Measurements from ENCODE around the gene LRRC4C.

DNA sequence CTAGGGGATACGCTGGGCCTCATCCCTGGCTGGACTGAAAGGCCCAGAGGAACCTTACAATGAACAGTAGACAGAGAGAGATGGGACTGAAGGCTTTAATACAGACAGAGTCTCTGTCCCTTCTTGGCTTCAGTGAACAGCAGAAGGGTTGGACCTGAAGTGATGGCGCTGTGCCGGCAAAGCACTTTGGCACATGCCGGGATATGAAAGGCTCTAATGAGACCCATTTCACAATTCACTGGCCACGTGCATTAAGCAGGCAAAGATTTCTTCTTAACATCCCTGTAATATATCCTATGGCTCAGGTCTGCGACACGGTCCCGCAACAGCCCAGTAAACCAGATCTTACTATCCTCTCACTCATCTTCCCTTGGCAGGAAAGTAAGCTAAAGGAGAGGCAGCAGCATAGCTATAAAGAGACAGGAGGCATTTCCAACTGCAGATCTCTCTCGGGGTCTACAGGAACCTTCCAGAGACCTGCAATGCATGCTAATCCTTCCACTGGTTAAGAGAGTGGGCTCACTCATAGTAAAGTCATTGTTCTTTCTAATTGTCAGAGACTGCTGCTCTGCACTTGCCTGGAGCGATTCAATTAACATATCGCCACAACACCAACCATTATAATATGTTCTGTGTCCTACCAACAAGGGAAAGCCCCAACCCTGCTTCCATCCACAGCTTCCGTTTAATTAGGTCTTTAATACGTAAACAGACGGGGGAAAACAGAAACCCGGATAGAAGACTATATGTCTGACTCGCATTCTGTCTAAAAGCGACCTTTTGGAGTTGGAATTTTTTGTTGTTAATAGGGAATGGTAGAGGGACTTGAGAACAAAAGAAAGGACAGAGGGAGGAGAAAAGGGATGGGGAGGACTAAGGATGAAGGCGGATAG is 1179.0 kb downstream of the LRRC4C start:
- TF ChIP-seq CTCF (IDR thresholded peaks at IDR 0.05; ENCODE audit: poor library complexity, severe bottlenecking) (no peak), RAD21 (conservative IDR thresholded peaks at IDR 0.05) (no peak), EZH2 (IDR thresholded peaks at IDR 0.05; ENCODE audit: borderline replicate concordance, insufficient read depth, low read length, poor library complexity, severe bottlenecking) (no peak), TAF1 (IDR thresholded peaks at IDR 0.05; ENCODE audit: low read depth) (no peak), EP300 (conservative IDR thresholded peaks at IDR 0.05; ENCODE audit: poor library complexity, severe bottlenecking) (no peak), POLR2AphosphoS5 (IDR thresholded peaks at IDR 0.05) (no peak), MXI1 (conservative IDR thresholded peaks at IDR 0.05; ENCODE audit: poor library complexity, severe bottlenecking) (peak; percentile 17), SMC3 (conservative IDR thresholded peaks at IDR 0.05; ENCODE audit: poor library complexity) (no peak)
- TF ChIP-seq, protein P1, sequence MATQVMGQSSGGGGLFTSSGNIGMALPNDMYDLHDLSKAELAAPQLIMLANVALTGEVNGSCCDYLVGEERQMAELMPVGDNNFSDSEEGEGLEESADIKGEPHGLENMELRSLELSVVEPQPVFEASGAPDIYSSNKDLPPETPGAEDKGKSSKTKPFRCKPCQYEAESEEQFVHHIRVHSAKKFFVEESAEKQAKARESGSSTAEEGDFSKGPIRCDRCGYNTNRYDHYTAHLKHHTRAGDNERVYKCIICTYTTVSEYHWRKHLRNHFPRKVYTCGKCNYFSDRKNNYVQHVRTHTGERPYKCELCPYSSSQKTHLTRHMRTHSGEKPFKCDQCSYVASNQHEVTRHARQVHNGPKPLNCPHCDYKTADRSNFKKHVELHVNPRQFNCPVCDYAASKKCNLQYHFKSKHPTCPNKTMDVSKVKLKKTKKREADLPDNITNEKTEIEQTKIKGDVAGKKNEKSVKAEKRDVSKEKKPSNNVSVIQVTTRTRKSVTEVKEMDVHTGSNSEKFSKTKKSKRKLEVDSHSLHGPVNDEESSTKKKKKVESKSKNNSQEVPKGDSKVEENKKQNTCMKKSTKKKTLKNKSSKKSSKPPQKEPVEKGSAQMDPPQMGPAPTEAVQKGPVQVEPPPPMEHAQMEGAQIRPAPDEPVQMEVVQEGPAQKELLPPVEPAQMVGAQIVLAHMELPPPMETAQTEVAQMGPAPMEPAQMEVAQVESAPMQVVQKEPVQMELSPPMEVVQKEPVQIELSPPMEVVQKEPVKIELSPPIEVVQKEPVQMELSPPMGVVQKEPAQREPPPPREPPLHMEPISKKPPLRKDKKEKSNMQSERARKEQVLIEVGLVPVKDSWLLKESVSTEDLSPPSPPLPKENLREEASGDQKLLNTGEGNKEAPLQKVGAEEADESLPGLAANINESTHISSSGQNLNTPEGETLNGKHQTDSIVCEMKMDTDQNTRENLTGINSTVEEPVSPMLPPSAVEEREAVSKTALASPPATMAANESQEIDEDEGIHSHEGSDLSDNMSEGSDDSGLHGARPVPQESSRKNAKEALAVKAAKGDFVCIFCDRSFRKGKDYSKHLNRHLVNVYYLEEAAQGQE (IDR thresholded peaks at IDR 0.05; ENCODE audit: borderline replicate concordance): no peak

All from neural cell (in vitro differentiated cells).